Measurements from ENCODE around the gene TTLL8.

TTLL8 gene

DNA sequence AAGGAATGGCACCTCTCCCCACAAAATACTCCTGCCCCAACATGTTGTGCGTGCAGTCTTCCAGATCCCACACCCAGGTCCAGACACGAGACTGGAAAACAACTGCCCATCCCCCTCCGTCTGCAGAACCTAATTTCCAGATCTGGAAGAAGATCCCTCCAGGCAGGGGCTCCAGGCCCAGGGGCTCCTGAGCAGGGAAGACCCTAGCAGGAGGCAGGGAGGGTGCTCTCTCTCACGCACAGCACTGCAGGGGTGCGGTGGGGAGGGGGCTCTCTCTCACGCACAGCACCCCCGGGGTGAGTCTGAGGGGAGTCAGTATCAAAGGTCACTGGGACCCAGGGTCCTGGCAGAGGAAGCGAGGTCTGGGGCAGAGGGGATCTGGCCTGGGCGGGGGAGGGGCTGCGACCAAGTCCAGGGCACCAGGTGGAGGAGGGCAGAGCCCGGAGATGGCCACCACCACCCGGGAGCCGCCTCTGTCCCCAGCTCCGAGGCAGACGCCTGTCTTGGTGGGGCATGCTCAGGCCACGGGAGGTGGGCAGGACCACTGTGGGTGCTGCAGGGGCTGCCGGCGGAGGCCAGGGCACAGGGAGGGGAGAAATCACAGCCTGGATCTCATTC, 25.5 kb upstream of the TTLL8 start:
- TF ChIP-seq, protein P1, sequence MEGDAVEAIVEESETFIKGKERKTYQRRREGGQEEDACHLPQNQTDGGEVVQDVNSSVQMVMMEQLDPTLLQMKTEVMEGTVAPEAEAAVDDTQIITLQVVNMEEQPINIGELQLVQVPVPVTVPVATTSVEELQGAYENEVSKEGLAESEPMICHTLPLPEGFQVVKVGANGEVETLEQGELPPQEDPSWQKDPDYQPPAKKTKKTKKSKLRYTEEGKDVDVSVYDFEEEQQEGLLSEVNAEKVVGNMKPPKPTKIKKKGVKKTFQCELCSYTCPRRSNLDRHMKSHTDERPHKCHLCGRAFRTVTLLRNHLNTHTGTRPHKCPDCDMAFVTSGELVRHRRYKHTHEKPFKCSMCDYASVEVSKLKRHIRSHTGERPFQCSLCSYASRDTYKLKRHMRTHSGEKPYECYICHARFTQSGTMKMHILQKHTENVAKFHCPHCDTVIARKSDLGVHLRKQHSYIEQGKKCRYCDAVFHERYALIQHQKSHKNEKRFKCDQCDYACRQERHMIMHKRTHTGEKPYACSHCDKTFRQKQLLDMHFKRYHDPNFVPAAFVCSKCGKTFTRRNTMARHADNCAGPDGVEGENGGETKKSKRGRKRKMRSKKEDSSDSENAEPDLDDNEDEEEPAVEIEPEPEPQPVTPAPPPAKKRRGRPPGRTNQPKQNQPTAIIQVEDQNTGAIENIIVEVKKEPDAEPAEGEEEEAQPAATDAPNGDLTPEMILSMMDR (conservative IDR thresholded peaks at IDR 0.05; ENCODE audit: low read length), result no peak
- TF ChIP-seq EZH2phosphoT487 (IDR thresholded peaks at IDR 0.05; ENCODE audit: borderline replicate concordance), result no peak
- Histone ChIP-seq H2AFZ (ENCODE audit: low read length) (no peak overlapping the region), H3K9ac (ENCODE audit: low read depth, low read length, poor library complexity, severe bottlenecking) (no peak overlapping the region), H3K27me3 (ENCODE audit: insufficient read depth, low read length, poor library complexity, severe bottlenecking) (no peaks in the 10 kb centered on the region), H4K20me1 (ENCODE audit: insufficient read depth, low read length, poor library complexity, severe bottlenecking) (no peaks in the 10 kb centered on the region), H3K4me3 (ENCODE audit: low read length, poor library complexity, severe bottlenecking) (no peak overlapping the region), H3K4me2 (ENCODE audit: low read depth, low read length, poor library complexity, severe bottlenecking) (no peak overlapping the region), H3K79me2 (ENCODE audit: insufficient read depth, low read length) (peaks cover 20% of the 10 kb centered on the region; the same call in 1 of the 2 replicates), H3K9me2 (replicated peaks; ENCODE audit: low read depth, low read length) (no peaks in the 10 kb centered on the region), H3K36me3 (ENCODE audit: insufficient read depth, low read length) (no peaks in the 10 kb centered on the region), H3K9me3 (ENCODE audit: insufficient read depth, low read depth, low read length) (peaks cover 3% of the 10 kb centered on the region; the same call in 1 of the 2 replicates), H3F3A (ENCODE audit: low read depth) (0 out of 2 replicates have a peak, but pooled peaks cover 3% of the 10 kb centered on the region), H3K4me1 (ENCODE audit: insufficient read depth, low read length, poor library complexity, severe bottlenecking) (peaks cover 20% of the 10 kb centered on the region)

DNA sequence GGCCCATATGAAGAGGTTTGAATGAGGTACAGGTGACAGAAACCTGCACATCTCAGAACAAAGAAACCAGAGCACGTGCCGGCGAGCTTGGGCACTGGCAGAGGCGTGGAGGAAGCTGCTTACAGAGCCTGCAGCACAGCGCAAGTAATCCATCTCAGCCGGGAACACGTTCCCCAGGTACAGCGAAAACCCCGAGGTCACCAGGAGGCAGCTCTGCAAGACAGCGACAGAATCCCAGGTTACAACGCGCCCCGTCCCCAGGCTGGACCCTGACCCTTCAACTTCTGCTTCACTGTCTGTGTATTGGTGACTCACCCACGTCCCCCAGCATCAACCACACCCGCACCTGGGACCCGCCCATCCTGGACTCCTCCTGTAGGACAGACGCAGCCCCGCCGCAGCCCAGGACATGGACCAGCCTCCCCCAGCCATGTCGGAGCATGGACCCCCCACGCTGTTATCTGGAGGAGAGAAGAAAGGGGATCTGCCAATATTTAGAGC, 24.9 kb upstream of the TTLL8 start:
- H3K27me3 ChIP-seq (ENCODE audit: insufficient read depth, low read length, poor library complexity, severe bottlenecking), result no peaks in the 10 kb centered on the region
- peaks cover 20% of the 10 kb centered on the region for H3K4me1 ChIP-seq (ENCODE audit: insufficient read depth, low read length, poor library complexity, severe bottlenecking)
- 0 out of 2 replicates have a peak, but pooled peaks cover 3% of the 10 kb centered on the region for H3F3A ChIP-seq (ENCODE audit: low read depth)
- no peaks in the 10 kb centered on the region for H3K9me2 ChIP-seq (replicated peaks; ENCODE audit: low read depth, low read length)
- H3K9ac ChIP-seq (ENCODE audit: low read depth, low read length, poor library complexity, severe bottlenecking), result no peak overlapping the region
- peaks cover 3% of the 10 kb centered on the region; the same call in 1 of the 2 replicates for H3K9me3 ChIP-seq (ENCODE audit: insufficient read depth, low read depth, low read length)
- peaks cover 20% of the 10 kb centered on the region; the same call in 1 of the 2 replicates for H3K79me2 ChIP-seq (ENCODE audit: insufficient read depth, low read length)
- TF ChIP-seq, protein P1 (conservative IDR thresholded peaks at IDR 0.05; ENCODE audit: low read length), result no peak
- no peak for TF ChIP-seq EZH2phosphoT487 (IDR thresholded peaks at IDR 0.05; ENCODE audit: borderline replicate concordance)
- no peak overlapping the region for H3K4me3 ChIP-seq (ENCODE audit: low read length, poor library complexity, severe bottlenecking)
- no peak overlapping the region for H3K4me2 ChIP-seq (ENCODE audit: low read depth, low read length, poor library complexity, severe bottlenecking)
- no peaks in the 10 kb centered on the region for H4K20me1 ChIP-seq (ENCODE audit: insufficient read depth, low read length, poor library complexity, severe bottlenecking)
- no peaks in the 10 kb centered on the region for H3K36me3 ChIP-seq (ENCODE audit: insufficient read depth, low read length)
- no peak overlapping the region for H2AFZ ChIP-seq (ENCODE audit: low read length)

DNA sequence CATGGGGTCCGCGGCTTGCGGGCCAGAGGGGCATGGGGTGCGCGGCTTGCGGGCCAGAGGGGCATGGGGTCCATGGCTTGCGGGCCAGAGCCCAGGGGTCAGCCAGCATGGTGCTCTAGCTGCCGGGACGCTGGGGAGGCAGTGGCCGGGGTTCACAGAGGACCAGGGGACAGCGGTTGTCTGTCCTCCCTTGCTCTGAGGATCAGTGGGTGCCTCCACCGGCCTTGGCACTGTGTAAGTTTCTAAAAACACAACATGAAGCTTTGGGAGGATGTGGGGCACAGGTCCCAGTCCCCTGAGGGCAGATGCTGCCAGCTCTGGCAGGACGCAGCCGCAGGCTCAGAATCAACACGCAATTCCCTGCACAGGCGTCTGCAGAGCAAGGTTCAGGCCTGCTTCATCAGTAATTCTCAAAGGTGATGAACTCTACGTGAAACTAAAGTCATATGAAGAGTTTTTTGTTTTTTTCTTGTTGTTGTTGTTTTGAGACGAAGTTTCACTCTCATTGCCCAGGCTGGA, 24.2 kb upstream of the TTLL8 start:
- Histone ChIP-seq H3K4me2 (ENCODE audit: low read depth, low read length, poor library complexity, severe bottlenecking) (no peak overlapping the region), H3F3A (ENCODE audit: low read depth) (0 out of 2 replicates have a peak, but pooled peaks cover 3% of the 10 kb centered on the region), H3K9me3 (ENCODE audit: insufficient read depth, low read depth, low read length) (peaks cover 2% of the 10 kb centered on the region; the same call in 1 of the 2 replicates), H3K4me1 (ENCODE audit: insufficient read depth, low read length, poor library complexity, severe bottlenecking) (peaks cover 20% of the 10 kb centered on the region), H3K79me2 (ENCODE audit: insufficient read depth, low read length) (peaks cover 20% of the 10 kb centered on the region; the same call in 1 of the 2 replicates), H3K36me3 (ENCODE audit: insufficient read depth, low read length) (no peaks in the 10 kb centered on the region), H3K4me3 (ENCODE audit: low read length, poor library complexity, severe bottlenecking) (no peak overlapping the region), H3K27me3 (ENCODE audit: insufficient read depth, low read length, poor library complexity, severe bottlenecking) (no peaks in the 10 kb centered on the region), H3K9ac (ENCODE audit: low read depth, low read length, poor library complexity, severe bottlenecking) (no peak overlapping the region), H2AFZ (ENCODE audit: low read length) (no peak overlapping the region), H4K20me1 (ENCODE audit: insufficient read depth, low read length, poor library complexity, severe bottlenecking) (no peaks in the 10 kb centered on the region), H3K9me2 (replicated peaks; ENCODE audit: low read depth, low read length) (no peaks in the 10 kb centered on the region)
- TF ChIP-seq, protein P1 (conservative IDR thresholded peaks at IDR 0.05; ENCODE audit: low read length), result no peak
- TF ChIP-seq EZH2phosphoT487 (IDR thresholded peaks at IDR 0.05; ENCODE audit: borderline replicate concordance), result no peak

All from Loucy (cell line).